OCI-LY7 (cell line): ENCODE measurements around the gene CTH.

ENCODE experiments used
- EZH2phosphoT487 ChIP-seq: fragments of 200-600 bp; sonication (generic); IDR thresholded peaks from 2 replicates; pipeline ENCODE4 v1.6.1; 2018; ENCODE audit warnings: low read depth, borderline replicate concordance, mild to moderate bottlenecking, mixed run types, antibody characterized with exemption, low read length, moderate library complexity, mixed read lengths
- TF ChIP-seq, protein P1 (sequence below): fragments of 200-600 bp; sonication (generic); conservative IDR thresholded peaks from 2 replicates; pipeline ENCODE4 v1.5.1; 2014; ENCODE audit warnings: mild to moderate bottlenecking, antibody characterized with exemption, low read length, moderate library complexity, mixed read lengths

DNA sequence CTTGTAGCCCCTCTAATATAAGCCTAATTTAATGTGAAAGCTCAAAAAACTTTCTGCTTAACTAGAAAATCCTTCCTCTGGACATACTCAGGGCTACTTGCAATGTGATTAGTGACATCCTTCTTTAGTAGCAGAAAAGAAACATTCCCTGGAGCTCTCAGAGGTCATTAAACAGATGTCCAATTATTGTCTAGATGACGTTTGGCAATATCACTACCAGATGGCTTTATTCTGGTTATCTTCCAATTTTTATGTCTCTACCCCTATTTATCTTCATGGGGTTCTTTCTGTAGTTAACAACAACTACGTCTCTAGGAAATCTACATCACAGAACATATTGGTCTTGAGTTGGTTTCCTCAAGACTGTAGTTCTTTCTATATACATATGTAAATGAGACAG is 44.2 kb downstream of the CTH start:
- TF ChIP-seq, protein P1, sequence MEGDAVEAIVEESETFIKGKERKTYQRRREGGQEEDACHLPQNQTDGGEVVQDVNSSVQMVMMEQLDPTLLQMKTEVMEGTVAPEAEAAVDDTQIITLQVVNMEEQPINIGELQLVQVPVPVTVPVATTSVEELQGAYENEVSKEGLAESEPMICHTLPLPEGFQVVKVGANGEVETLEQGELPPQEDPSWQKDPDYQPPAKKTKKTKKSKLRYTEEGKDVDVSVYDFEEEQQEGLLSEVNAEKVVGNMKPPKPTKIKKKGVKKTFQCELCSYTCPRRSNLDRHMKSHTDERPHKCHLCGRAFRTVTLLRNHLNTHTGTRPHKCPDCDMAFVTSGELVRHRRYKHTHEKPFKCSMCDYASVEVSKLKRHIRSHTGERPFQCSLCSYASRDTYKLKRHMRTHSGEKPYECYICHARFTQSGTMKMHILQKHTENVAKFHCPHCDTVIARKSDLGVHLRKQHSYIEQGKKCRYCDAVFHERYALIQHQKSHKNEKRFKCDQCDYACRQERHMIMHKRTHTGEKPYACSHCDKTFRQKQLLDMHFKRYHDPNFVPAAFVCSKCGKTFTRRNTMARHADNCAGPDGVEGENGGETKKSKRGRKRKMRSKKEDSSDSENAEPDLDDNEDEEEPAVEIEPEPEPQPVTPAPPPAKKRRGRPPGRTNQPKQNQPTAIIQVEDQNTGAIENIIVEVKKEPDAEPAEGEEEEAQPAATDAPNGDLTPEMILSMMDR, result no peak
- TF ChIP-seq EZH2phosphoT487, result no peak
